Skeletal muscle tissue (tissue), 4 donors: ENCODE results near the gene KRT78. TPM values are rescaled to one million over a fixed set of nuclear protein-coding genes. Genes with fewer than 3 reads are reported as not detected.

Source experiments
- H3K27ac ChIP-seq: one replicate; pipeline ENCODE4 v1.7.0; 2013; ENCODE audit warnings: mild to moderate bottlenecking, low read depth, low read length, inconsistent platforms
- H3K27me3 ChIP-seq, 3 donors: one replicate each; pipeline ENCODE4 v1.7.0; 2013; ENCODE audit warnings: low read length in 3 of 3; ENCODE audit not compliant: control insufficient read depth in 3 of 3, insufficient read depth in 3 of 3
- H3K36me3 ChIP-seq, 3 donors: one replicate each; pipeline ENCODE4 v1.7.0; 2013; ENCODE audit warnings: low read length in 3 of 3; ENCODE audit not compliant: control insufficient read depth in 3 of 3, insufficient read depth in 3 of 3
- H3K4me1 ChIP-seq, 3 donors: one replicate each; pipeline ENCODE4 v1.7.0; 2013; ENCODE audit warnings: low read length in 3 of 3, mild to moderate bottlenecking in 3 of 3; ENCODE audit not compliant: control insufficient read depth in 3 of 3, insufficient read depth in 3 of 3
- H3K4me3 ChIP-seq, 3 donors: one replicate each; pipeline ENCODE4 v1.7.0; 2013; ENCODE audit warnings: low read length in 3 of 3
- H3K9ac ChIP-seq, 3 donors: one replicate each; pipeline ENCODE4 v1.7.0; 2013; ENCODE audit warnings: low read length in 3 of 3, mild to moderate bottlenecking in 3 of 3, moderate library complexity in 2 of 3, low read depth in 1 of 3
- H3K9me3 ChIP-seq, 3 donors: one replicate each; pipeline ENCODE4 v1.7.0; 2013; ENCODE audit warnings: low read length in 3 of 3; ENCODE audit not compliant: control insufficient read depth in 3 of 3
- total RNA-seq: library from RNA; depleted of rRNA; stranded (reverse); fragments of >200 nt; gene quantifications from one replicate; pipeline ENCODE4 v1.2.3, GENCODE V29; 2014
- donor health status: Osteomylitis.

Gene KRT78
- total RNA-seq, 1 donor from 2014 or later, result not detected

- H3K36me3 ChIP-seq, result no peaks in the 10 kb centered on the region
- no peak overlapping the region for H3K4me3 ChIP-seq
- H3K9ac ChIP-seq, result no peak overlapping the region
- no peak overlapping the region for H3K27ac ChIP-seq
- no peaks in the 10 kb centered on the region for H3K4me1 ChIP-seq
- H3K27me3 ChIP-seq, result peaks cover 18 to 42% (median 37%) of the 10 kb centered on the region in 3 donors
- no peaks in the 10 kb centered on the region for H3K9me3 ChIP-seq
Observed at GRCh38 chr12:52818388-52818787, 30.4 kb downstream of the KRT78 start.

DNA sequence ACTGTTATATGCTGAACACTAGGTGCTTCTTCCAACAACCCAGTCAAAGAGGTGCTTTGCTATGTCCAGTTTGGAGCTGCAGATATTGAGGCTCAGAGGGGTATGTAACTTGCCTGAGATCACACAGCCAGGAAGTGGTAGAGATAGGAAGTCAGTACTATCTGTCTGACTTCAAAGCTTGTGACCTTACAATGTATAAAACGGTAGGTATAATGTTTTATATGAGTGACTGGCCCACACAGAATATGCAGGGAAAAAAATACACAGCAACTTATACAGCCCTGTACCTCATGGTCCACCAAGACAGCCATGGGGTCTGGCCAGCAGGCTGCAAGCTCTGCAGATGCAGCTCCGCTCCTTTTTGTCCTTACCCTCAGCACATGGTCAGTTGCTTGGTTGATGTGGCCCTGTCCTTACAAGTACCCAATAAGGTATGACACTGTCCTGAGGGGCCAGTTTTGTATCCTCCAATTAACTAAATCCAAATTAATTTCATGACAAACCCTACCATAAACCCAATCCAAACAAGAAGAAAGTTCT, 31.0 kb downstream of the KRT78 start:
- no peak overlapping the region for H3K9ac ChIP-seq
- no peaks in the 10 kb centered on the region for H3K9me3 ChIP-seq
- peaks cover 18 to 35% (median 33%) of the 10 kb centered on the region in 3 donors for H3K27me3 ChIP-seq
- no peaks in the 10 kb centered on the region for H3K4me1 ChIP-seq
- H3K36me3 ChIP-seq, result no peaks in the 10 kb centered on the region
- H3K27ac ChIP-seq, result no peak overlapping the region
- H3K4me3 ChIP-seq, result no peak overlapping the region

DNA sequence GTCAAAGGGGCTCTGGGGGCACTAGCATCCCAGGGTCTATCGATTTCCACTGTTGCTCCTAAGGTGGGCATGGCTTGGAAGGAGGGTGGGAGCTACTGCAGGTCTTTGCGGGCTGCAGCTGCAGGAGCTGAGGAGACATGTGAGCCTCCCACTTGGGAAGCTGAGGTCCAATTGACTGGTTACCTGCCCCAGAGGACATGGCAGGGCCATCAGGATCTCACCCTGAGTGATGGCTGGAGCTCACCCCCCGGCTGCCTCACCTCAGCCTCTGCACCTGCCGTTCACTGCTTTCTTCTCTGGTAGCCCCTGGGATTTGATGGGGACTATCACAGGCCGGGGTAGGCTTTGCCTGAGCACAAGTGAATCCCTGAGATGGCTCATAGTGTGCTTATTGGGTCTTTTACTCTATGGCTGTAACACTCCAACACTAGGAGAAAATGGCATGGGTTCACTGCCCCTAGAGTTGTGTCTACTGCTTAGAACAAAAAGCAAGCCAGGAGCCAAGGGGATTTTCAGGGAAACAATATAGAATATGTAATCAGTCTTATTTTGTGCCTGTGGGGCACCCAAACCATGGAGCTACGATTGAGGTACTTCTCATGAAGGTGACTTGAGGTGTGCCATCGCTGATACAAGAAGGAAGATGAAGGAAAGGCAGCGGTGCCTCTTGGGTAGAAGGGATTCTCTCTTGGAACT, 31.6 kb downstream of the KRT78 start:
- no peaks in the 10 kb centered on the region for H3K9me3 ChIP-seq
- no peaks in the 10 kb centered on the region for H3K36me3 ChIP-seq
- no peak overlapping the region for H3K27ac ChIP-seq
- H3K4me3 ChIP-seq, result no peak overlapping the region
- H3K9ac ChIP-seq, result no peak overlapping the region
- H3K27me3 ChIP-seq, result peaks cover 18 to 31% (median 29%) of the 10 kb centered on the region in 3 donors
- no peaks in the 10 kb centered on the region for H3K4me1 ChIP-seq

DNA sequence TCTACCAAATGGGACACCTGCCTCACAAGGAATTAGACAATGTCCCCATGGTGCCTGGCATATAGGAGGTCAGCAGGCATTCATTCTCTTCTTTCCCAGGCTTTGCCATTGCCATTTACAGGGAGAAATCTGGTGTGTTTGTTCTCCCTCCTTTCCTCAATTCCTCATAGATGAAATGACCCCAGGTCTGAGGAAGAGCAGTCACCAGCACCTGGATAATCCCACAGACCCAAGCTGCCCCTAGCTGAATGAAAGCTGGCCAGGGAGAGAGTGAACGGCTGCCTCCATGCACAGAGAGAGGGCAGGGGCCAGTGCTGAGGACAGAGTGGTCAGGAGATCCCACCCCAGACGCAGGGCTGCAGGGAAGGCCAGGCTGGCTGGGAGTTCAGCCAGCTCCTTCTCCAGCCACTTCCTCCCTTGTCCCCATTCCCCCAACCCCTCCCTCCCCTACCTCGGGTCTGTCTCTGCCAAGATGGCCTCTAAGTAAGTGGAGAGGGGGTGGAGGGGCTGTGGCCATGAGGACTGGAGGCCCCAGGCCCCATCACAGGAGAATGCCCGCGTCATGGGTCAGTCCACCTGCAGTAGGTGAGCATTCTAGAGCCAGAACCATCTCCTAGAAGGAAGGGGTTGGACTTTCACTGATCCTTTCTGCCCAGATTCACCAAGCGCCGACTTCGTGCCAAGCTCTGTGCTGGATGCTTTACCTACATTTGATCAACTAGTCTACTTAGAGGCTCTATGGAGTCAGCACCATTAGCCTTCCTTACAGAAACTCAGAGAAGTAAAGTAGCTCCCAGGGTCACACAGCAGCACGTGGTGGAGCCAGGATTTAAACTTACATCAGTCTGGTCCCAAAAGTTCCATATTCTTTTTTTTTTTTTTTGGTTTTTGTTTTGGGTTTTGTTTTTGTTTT, 32.9 kb downstream of the KRT78 start:
- no peak overlapping the region for H3K9ac ChIP-seq
- H3K36me3 ChIP-seq, result no peaks in the 10 kb centered on the region
- H3K27ac ChIP-seq, result no peak overlapping the region
- peaks cover 15 to 27% (median 26%) of the 10 kb centered on the region in 3 donors for H3K27me3 ChIP-seq
- H3K4me3 ChIP-seq, result no peak overlapping the region
- H3K9me3 ChIP-seq, result no peaks in the 10 kb centered on the region
- no peaks in the 10 kb centered on the region for H3K4me1 ChIP-seq

GRCh38 chr12:52815161-52815560, 33.6 kb downstream of the KRT78 start:
- no peak overlapping the region for H3K27ac ChIP-seq

GRCh38 chr12:52814710-52815155, 34.1 kb downstream of the KRT78 start:
- no peaks in the 10 kb centered on the region for H3K36me3 ChIP-seq
- H3K9ac ChIP-seq, result no peak overlapping the region
- peaks cover 15 to 20% (median 18%) of the 10 kb centered on the region in 3 donors for H3K27me3 ChIP-seq
- H3K4me3 ChIP-seq, result no peak overlapping the region
- H3K27ac ChIP-seq, result no peak overlapping the region
- H3K4me1 ChIP-seq, result no peaks in the 10 kb centered on the region
- H3K9me3 ChIP-seq, result no peaks in the 10 kb centered on the region

More at GRCh38 chr12:52815161-52815560, 33.6 kb downstream of the KRT78 start:
- Histone ChIP-seq H3K9ac (no peak overlapping the region), H3K4me3 (no peak overlapping the region), H3K27me3 (peaks cover 15 to 23% (median 20%) of the 10 kb centered on the region in 3 donors), H3K9me3 (no peaks in the 10 kb centered on the region), H3K36me3 (no peaks in the 10 kb centered on the region), H3K4me1 (no peaks in the 10 kb centered on the region)

GRCh38 chr12:52813885-52814709, 34.7 kb downstream of the KRT78 start, which contains the start of gene KRT4:
KRT4 (minus strand) TSS chr12:52814116; CDS start chr12:52814058, 58 bp downstream.
- Histone ChIP-seq H3K27me3 (peaks cover 15 to 21% (median 19%) of the 10 kb centered on the region in 3 donors), H3K27ac (no peak within 1 kb of the TSS), H3K4me1 (no peaks in the 10 kb centered on the region), H3K36me3 (no peaks in the 10 kb centered on the region), H3K4me3 (no peak within 1 kb of the TSS), H3K9me3 (no peaks in the 10 kb centered on the region), H3K9ac (no peak within 1 kb of the TSS)

- Histone ChIP-seq H3K4me3 (no peak overlapping the region), H3K9me3 (no peaks in the 10 kb centered on the region)
Observed at GRCh38 chr12:52813203-52813819, 35.5 kb downstream of the KRT78 start.

DNA sequence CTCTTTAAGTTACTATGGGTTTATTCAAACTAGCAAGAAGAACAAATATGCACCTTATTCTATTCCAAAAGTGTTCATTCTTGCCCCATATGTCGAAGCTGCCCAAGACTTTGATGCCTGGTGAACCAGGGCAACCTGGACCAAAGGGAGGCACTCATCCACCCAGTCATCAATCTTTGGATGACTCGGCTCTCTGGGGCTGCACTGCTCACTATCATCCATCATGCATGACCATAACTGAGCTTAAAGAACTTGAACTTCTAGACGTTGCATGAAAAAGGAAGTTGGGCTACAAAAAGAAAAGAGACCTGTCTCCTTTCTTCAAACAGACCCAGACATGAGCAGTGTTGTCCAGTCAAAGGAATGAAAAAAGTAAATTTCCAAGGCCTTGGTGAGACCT, 36.0 kb downstream of the KRT78 start:
- no peaks in the 10 kb centered on the region for H3K36me3 ChIP-seq
- H3K9ac ChIP-seq, result no peak overlapping the region
- no peaks in the 10 kb centered on the region for H3K4me1 ChIP-seq
- H3K27me3 ChIP-seq, result peaks cover 12 to 19% (median 17%) of the 10 kb centered on the region in 3 donors
- H3K4me3 ChIP-seq, result no peak overlapping the region
- no peaks in the 10 kb centered on the region for H3K9me3 ChIP-seq
- H3K27ac ChIP-seq, result no peak overlapping the region

More at GRCh38 chr12:52813203-52813819, 35.5 kb downstream of the KRT78 start:
- Histone ChIP-seq H3K9ac (no peak overlapping the region), H3K27me3 (peaks cover 12 to 22% (median 20%) of the 10 kb centered on the region in 3 donors), H3K4me1 (no peaks in the 10 kb centered on the region), H3K27ac (no peak overlapping the region), H3K36me3 (no peaks in the 10 kb centered on the region)
